ENCODE results near the gene DCAF12. TPM values are rescaled to one million over a fixed set of nuclear protein-coding genes. Genes with fewer than 3 reads are reported as not detected.

Gene DCAF12
- total RNA-seq (2022; extraction: Qiagen RNA extraction), result 33.1 to 40.7 TPM (median 38.2 TPM) in 5 replicates

DNA sequence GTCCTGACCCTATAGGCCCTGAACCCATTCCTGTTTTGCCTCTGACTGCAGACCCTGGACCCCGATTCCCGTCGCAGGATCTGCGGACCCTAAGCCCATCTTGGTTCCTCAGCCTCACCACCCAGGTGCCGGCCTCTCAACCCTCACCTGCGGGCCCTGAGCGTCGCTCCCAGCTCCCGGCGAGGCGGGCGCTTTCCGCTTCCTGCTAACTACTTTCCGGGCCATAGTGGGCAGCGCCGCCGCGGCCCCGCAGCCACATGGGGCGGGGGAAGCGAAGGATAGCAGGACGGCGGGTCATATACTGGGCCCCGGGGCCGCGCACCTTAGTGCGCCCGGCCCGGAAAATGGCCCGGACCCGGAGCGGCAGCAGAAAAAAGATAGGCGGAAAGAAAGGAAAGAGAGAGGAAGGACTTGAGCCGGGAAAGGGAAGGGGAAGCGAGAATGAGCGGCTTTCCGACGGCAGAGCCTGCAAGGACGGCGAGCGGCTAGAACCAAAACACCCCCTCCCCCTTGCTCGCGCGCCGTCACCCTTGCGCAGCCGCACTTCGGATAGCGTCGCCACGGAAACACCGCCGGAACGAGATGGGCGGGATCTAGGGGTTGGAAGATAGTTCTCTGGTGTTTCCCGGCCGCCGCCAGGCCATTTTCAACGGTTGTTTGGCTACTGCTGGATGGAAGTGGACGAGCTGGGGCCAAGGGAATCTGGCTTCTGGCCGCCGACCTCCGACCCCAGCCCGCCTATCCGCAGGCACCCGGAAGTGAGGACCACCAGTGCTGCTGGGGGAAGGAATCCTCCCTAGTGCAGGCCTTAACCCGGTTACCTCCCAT, at the start of gene DCAF12:
Gene DCAF12, minus strand, starts transcription at position 492 of the 828 bp plus-strand sequence. Its CDS starts 267 bp downstream, at position 225.

GRCh38 chr9:34048727-34049629, 77.5 kb downstream of the DCAF12 start, which contains the start of gene UBAP2:
UBAP2 (minus strand) TSS chr9:34048887; CDS start chr9:34017148, 31,739 bp downstream.

Other genes starting within 250 kb of the DCAF12 start
- gene UBAP2, start 77.8 kb downstream of the DCAF12 start, total RNA-seq (2022; extraction: Qiagen RNA extraction), result 36.8 to 44.0 TPM (median 42.0 TPM) in 5 replicates
- gene UBAP1, start 52.3 kb upstream of the DCAF12 start, total RNA-seq (2022; extraction: Qiagen RNA extraction), result 38.7 to 47.6 TPM (median 42.6 TPM) in 5 replicates
- gene KIF24, start 202.6 kb upstream of the DCAF12 start, total RNA-seq (2022; extraction: Qiagen RNA extraction), result 3.0 to 3.7 TPM (median 3.3 TPM) in 5 replicates
- gene NUDT2, start 202.9 kb upstream of the DCAF12 start, total RNA-seq (2022; extraction: Qiagen RNA extraction), result 22.9 to 25.1 TPM (median 23.8 TPM) in 5 replicates

All from A549 treated with CORT108297 at 1 μM for 4 hours (cell line).